GM18505 (cell line): ENCODE measurements around the gene ZNF787.

Source experiments
- ATAC-seq: cut with Tn5 transposase; IDR thresholded peaks from one replicate; pipeline ENCODE4 v1.9.1; 2021; ENCODE audit not compliant: unreplicated experiment
- POLR2A ChIP-seq: IDR thresholded peaks from 4 replicates; pipeline ENCODE4 v1.6.1; 2011; ENCODE audit warnings: borderline replicate concordance; ENCODE audit not compliant: insufficient read depth, insufficient read length; ENCODE audit errors: extremely low read depth

ZNF787 gene

DNA sequence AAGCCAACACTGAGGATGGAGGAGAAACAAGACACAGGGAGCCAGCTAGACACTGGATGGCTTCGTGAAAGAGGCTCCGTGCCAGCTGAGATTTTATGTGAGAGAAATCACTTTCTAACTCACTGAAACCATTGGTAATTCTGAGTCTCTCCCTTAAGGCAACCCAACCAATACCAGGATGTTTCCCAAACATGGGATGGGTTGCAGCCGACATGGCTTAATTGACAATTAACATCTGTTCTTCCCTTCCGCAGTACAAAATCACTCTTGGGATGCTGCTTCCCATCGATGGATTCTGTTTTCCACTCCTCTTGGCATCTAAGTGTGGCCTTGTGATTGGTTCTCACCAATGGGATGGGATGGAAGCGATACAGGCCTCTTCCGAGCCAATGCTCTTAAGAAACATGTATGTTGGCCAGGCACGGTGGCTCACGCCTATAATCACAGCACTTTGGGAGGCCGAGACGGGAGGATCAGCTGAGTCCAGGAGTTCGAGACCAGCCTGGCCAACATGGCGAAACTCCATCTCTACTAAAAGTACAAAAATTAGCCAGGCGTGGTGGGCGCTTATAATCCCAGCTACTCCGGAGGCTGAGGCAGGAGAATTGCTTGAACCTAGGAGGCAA lies 2.3 kb upstream of the ZNF787 start:
- no peak for TF ChIP-seq POLR2A
- no peak for ATAC-seq

- peak; percentile 60 for TF ChIP-seq POLR2A
- peak; percentile 27 for ATAC-seq
Measured at GRCh38 chr19:56120371-56121179, 520 bp downstream of the ZNF787 start.

DNA sequence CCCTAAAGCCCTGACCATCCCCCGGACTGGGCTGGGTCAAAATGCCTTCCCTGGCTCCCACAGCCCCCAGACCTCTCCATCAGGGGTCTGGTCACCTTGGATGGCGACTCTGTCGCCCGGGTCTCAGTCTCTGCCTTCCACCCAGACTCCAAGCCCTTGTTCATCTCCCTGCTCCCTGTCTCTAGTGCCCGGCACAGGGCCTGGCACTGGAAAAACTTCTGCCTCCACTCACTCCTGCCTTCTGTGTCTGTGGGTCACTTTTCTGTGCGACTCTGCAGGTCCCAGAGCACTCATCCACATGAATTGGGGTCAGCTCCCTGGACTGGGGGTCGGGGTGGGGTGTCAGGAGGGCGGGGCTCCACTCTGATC lies 1.1 kb downstream of the ZNF787 start:
- TF ChIP-seq POLR2A, result no peak
- no peak for ATAC-seq

GRCh38 chr19:56119582-56119978 lies 1.5 kb downstream of the ZNF787 start:
- no peak for ATAC-seq
- TF ChIP-seq POLR2A, result no peak

DNA sequence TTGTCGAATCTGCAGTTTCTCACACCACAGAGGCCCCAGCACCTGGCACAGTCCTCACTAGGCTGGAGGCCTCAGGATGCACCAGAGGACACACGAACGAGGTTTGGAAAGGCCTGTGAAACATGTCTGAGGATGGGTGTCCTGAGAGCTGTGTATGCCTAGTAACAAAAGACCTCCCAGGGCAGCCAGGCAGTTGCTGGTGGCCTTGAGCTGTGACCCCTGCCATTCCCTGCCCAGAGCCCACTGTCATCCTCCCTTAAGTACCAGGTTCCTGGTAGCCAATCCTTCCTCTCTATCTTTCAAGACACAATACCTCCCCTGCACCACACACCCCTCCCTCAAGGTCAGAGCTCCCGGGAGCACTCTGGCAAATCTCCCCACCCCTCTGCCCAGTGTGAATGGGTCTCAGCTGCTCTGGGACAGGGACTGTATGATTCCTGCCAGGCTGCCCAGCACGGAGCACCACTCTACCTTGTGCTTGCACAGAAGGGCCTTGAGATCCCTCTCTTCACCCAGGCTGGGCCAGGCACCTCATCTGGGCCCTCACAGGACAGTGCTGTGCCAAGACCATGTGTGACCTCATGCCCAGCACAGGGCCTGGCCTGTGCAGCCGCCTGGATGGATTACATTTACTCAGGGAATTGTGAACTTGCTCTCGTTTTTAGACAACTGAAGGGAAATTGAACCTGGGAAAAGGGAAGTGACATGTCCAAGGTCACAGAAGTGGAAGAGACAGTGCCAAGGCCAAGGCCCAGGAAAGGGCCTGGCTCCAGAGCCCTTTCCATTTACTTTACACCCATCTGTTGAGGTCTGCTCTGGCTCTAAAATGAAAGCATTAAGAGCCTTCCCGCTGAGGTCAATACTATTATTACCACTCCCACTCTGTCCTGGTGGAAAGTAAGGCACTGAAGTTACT lies 2.2 kb downstream of the ZNF787 start:
- no peak for ATAC-seq

GRCh38 chr19:56117889-56118288 lies 3.2 kb downstream of the ZNF787 start:
- TF ChIP-seq POLR2A, result no peak
- ATAC-seq, result no peak

More for the DNA sequence above, 2.2 kb downstream of the ZNF787 start:
- no peak for TF ChIP-seq POLR2A

GRCh38 chr19:56117376-56117884 lies 3.7 kb downstream of the ZNF787 start:
- TF ChIP-seq POLR2A, result no peak

GRCh38 chr19:56116606-56117005 lies 4.5 kb downstream of the ZNF787 start:
- ATAC-seq, result no peak
- TF ChIP-seq POLR2A, result no peak

More at GRCh38 chr19:56117376-56117884, 3.7 kb downstream of the ZNF787 start:
- no peak for ATAC-seq

- no peak for ATAC-seq
- no peak for TF ChIP-seq POLR2A
Measured at GRCh38 chr19:56115490-56115889, 5.6 kb downstream of the ZNF787 start.

DNA sequence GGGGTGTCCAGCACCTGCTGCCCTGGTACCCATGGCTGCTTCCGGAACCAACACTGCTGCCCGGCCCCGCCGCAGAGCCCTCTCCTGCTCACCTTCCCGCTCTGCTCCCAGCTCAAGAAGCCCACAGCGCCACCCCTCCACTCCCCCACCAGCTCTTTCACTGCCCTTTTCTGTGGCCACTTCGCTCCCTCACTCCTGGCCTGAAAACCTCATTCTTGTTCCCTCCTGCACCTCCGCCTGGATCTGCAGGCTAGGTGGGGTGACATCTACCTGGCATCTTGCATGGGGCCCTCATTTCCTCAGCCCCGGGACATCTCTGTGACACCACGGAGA lies 6.4 kb downstream of the ZNF787 start:
- no peak for TF ChIP-seq POLR2A
- no peak for ATAC-seq

- no peak for ATAC-seq
- TF ChIP-seq POLR2A, result no peak
Measured at GRCh38 chr19:56114051-56114777, 6.9 kb downstream of the ZNF787 start.

DNA sequence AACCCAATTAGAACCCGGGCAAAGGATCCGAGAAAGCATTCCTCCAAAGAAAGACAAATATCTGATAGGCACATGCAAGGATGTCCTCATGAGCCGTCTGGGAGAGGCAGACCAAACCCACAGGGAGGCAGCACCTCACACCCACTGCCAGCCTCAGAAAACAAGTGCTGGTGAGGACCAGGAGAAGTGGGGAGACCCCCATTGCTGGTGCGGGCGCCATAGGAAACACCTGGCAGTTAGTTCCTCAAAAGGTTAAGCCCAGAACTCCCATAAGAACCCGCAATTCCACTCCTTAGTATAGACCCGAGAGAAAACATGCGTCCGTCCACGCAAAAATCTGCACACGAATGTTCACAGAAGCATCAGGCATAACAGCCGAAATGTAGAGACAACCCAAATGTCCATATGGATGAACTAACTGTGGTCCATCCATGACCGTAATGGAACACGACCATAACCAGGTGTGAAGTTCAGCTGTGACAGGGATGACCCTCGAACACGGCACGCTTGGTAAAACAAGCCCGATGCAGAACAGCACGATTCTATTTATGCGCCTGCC lies 7.9 kb downstream of the ZNF787 start:
- TF ChIP-seq POLR2A, result no peak
- ATAC-seq, result no peak
